H9 (cell line): ENCODE measurements around the gene AHI1. TPM values are rescaled to one million over a fixed set of nuclear protein-coding genes. Genes with fewer than 3 reads are reported as not detected.

ENCODE experiments used
- DNase-seq: peaks from one replicate; pipeline ENCODE4 v3.0.0-alpha.2; 2017
- H2AFZ ChIP-seq: one replicate; pipeline ENCODE4 v1.6.1; 2013; ENCODE audit warnings: mild to moderate bottlenecking, low read length, control low read depth, moderate library complexity
- H2AK5ac ChIP-seq: 2 replicates; pipeline ENCODE4 v1.6.1; 2013; ENCODE audit warnings: low read length, control low read depth, mixed read lengths; ENCODE audit not compliant: insufficient read length
- H2BK120ac ChIP-seq: one replicate; pipeline ENCODE4 v1.6.1; 2013; ENCODE audit warnings: low read depth, mild to moderate bottlenecking, low read length, control low read depth, inconsistent platforms; ENCODE audit not compliant: poor library complexity, severe bottlenecking
- H2BK12ac ChIP-seq: 2 replicates; pipeline ENCODE4 v1.6.1; 2013; ENCODE audit warnings: low read length, control low read depth, mixed read lengths, low read depth; ENCODE audit not compliant: insufficient read length
- H2BK15ac ChIP-seq: 2 replicates; pipeline ENCODE4 v1.6.1; 2013; ENCODE audit warnings: low read depth, low read length, control low read depth
- H2BK20ac ChIP-seq: one replicate; pipeline ENCODE4 v1.6.1; 2013; ENCODE audit warnings: low read depth, mild to moderate bottlenecking, low read length, control low read depth, inconsistent platforms; ENCODE audit not compliant: poor library complexity, severe bottlenecking
- H2BK5ac ChIP-seq: 2 replicates; pipeline ENCODE4 v1.6.1; 2013; ENCODE audit warnings: low read length, control low read depth, mixed read lengths; ENCODE audit not compliant: insufficient read length
- H3K14ac ChIP-seq: 2 replicates; pipeline ENCODE4 v1.6.1; 2013; ENCODE audit warnings: low read length, control low read depth; ENCODE audit not compliant: insufficient read depth
- H3K18ac ChIP-seq: 2 replicates; pipeline ENCODE4 v1.6.1; 2013; ENCODE audit warnings: low read depth, mild to moderate bottlenecking, mixed read lengths, low read length, control low read depth; ENCODE audit not compliant: insufficient read length
- H3K23ac ChIP-seq: 2 replicates; pipeline ENCODE4 v1.6.1; 2013; ENCODE audit warnings: low read length, control low read depth, mixed read lengths, low read depth; ENCODE audit not compliant: insufficient read length
- H3K23me2 ChIP-seq: 2 replicates; pipeline ENCODE4 v1.6.1; 2013; ENCODE audit warnings: low read depth, mild to moderate bottlenecking, mixed read lengths, low read length, control low read depth; ENCODE audit not compliant: insufficient read length, poor library complexity, severe bottlenecking
- H3K27ac ChIP-seq: 2 replicates; pipeline ENCODE4 v1.5.1; 2013; ENCODE audit warnings: low read length, control low read depth, mixed read lengths, low read depth; ENCODE audit not compliant: insufficient read length
- H3K27me3 ChIP-seq: 2 replicates; pipeline ENCODE4 v1.6.1; 2013; ENCODE audit warnings: low read length, control low read depth, inconsistent platforms; ENCODE audit not compliant: insufficient read depth
- H3K4ac ChIP-seq: 2 replicates; pipeline ENCODE4 v1.6.1; 2013; ENCODE audit warnings: low read depth, mild to moderate bottlenecking, control low read depth, inconsistent platforms, low read length, moderate library complexity
- H3K4me1 ChIP-seq: 2 replicates; pipeline ENCODE4 v1.6.1; 2013; ENCODE audit warnings: low read length, control low read depth, inconsistent platforms; ENCODE audit not compliant: insufficient read depth
- H3K4me2 ChIP-seq: 2 replicates; pipeline ENCODE4 v1.6.1; 2013; ENCODE audit warnings: low read length, control low read depth, mixed read lengths; ENCODE audit not compliant: insufficient read length, insufficient read depth
- H3K56ac ChIP-seq: 2 replicates; pipeline ENCODE4 v1.6.1; 2013; ENCODE audit warnings: low read depth, mild to moderate bottlenecking, mixed read lengths, low read length, control low read depth; ENCODE audit not compliant: insufficient read length
- H3K79me1 ChIP-seq: 2 replicates; pipeline ENCODE4 v1.6.1; 2013; ENCODE audit warnings: low read depth, mild to moderate bottlenecking, moderate library complexity, low read length, control low read depth, inconsistent platforms; ENCODE audit not compliant: insufficient read depth, poor library complexity, severe bottlenecking
- H3K79me2 ChIP-seq: 2 replicates; pipeline ENCODE4 v1.6.1; 2013; ENCODE audit warnings: low read length, control low read depth, inconsistent platforms; ENCODE audit not compliant: insufficient read depth
- H3K9ac ChIP-seq: 2 replicates; pipeline ENCODE4 v1.6.1; 2013; ENCODE audit warnings: low read length, control low read depth, mixed read lengths; ENCODE audit not compliant: insufficient read length; ENCODE audit errors: extremely low read depth
- H3K9me3 ChIP-seq: one replicate; pipeline ENCODE4 v1.6.1; 2013; ENCODE audit warnings: low read depth, low read length, inconsistent platforms; ENCODE audit not compliant: control insufficient read depth
- H3T11ph ChIP-seq: one replicate; pipeline ENCODE4 v1.6.1; 2013; ENCODE audit warnings: mild to moderate bottlenecking, low read length, control low read depth, inconsistent platforms
- H4K20me1 ChIP-seq: one replicate; pipeline ENCODE4 v1.6.1; 2013; ENCODE audit not compliant: control insufficient read depth, insufficient read length, insufficient read depth
- H4K5ac ChIP-seq: 2 replicates; pipeline ENCODE4 v1.6.1; 2013; ENCODE audit warnings: low read depth, mild to moderate bottlenecking, mixed read lengths, low read length, control low read depth; ENCODE audit not compliant: insufficient read length
- H4K8ac ChIP-seq: replicated peaks from 2 replicates; pipeline ENCODE4 v1.6.1; 2013; ENCODE audit warnings: low read length, control low read depth, mixed read lengths, low read depth; ENCODE audit not compliant: insufficient read length
- H4K91ac ChIP-seq: 2 replicates; pipeline ENCODE4 v1.6.1; 2013; ENCODE audit warnings: low read depth, mild to moderate bottlenecking, moderate library complexity, mixed read lengths, low read length, control low read depth; ENCODE audit not compliant: insufficient read length
- H3K27ac Mint-ChIP-seq, 3 experiments: 2 replicates in 2 of 3; 3 replicates in 1 of 3; pipeline ENCODE4 v1.8.0; 2020 to 2021; ENCODE audit warnings: mixed read lengths in 3 of 3, mild to moderate bottlenecking in 1 of 3, moderate library complexity in 1 of 3
- H3K27me3 Mint-ChIP-seq: 2 replicates; pipeline ENCODE4 v1.8.0; 2021; ENCODE audit warnings: low read depth, mild to moderate bottlenecking, moderate library complexity, mixed read lengths
- H3K36me3 Mint-ChIP-seq, 3 experiments: 2 replicates in 2 of 3; 3 replicates in 1 of 3; pipeline ENCODE4 v1.8.0; 2020 to 2021; ENCODE audit warnings: low read depth in 3 of 3, mixed read lengths in 3 of 3; ENCODE audit not compliant: insufficient read depth in 1 of 3
- H3K4me1 Mint-ChIP-seq, 2 experiments: 2 replicates each; pipeline ENCODE4 v1.8.0; 2020; ENCODE audit warnings: mixed read lengths in 2 of 2
- H3K4me3 Mint-ChIP-seq, 2 experiments: 2 replicates in 1 of 2; 3 replicates in 1 of 2; pipeline ENCODE4 v1.8.0; 2020 to 2021; ENCODE audit warnings: mild to moderate bottlenecking in 2 of 2, mixed read lengths in 2 of 2, moderate library complexity in 1 of 2
- H3K9me3 Mint-ChIP-seq, 2 experiments: 2 replicates in 1 of 2; 3 replicates in 1 of 2; pipeline ENCODE4 v1.8.0; 2020; ENCODE audit warnings: mild to moderate bottlenecking in 2 of 2, mixed read lengths in 2 of 2, moderate library complexity in 1 of 2
- CTCF ChIP-seq: fragments of 200-600 bp; sonication (generic); conservative IDR thresholded peaks from 3 replicates; pipeline ENCODE4 v1.8.0; 2021; ENCODE audit warnings: antibody characterized with exemption, mild to moderate bottlenecking
- total RNA-seq: library from RNA; stranded (reverse); gene quantifications from 2 replicates; pipeline ENCODE4 v1.2.1, GENCODE V29; 2021

AHI1 gene
- total RNA-seq, 1 experiment from 2014 or later: 9.9 TPM

GRCh38 chr6:135301304-135301703, 196.2 kb downstream of the AHI1 start:
- no peaks in the 10 kb centered on the region for H3K9me3 Mint-ChIP-seq

More at GRCh38 chr6:135301304-135301703, 196.2 kb downstream of the AHI1 start:
- Histone ChIP-seq H4K91ac (no peak overlapping the region), H3K18ac (no peak overlapping the region), H3K4ac (no peak overlapping the region), H3K56ac (no peak overlapping the region), H2BK120ac (no peak overlapping the region), H3K79me2 (no peaks in the 10 kb centered on the region), H3K27me3 (no peaks in the 10 kb centered on the region), H4K20me1 (no peaks in the 10 kb centered on the region), H2BK12ac (no peak overlapping the region), H2BK15ac (no peak overlapping the region), H3K79me1 (no peaks in the 10 kb centered on the region), H3T11ph (no peak overlapping the region), H2BK5ac (no peak overlapping the region), H3K4me2 (no peak overlapping the region), H2BK20ac (no peak overlapping the region), H4K5ac (no peak overlapping the region), H3K4me1 (no peaks in the 10 kb centered on the region), H3K9ac (no peak overlapping the region), H2AFZ (no peak overlapping the region), H3K23ac (no peak overlapping the region), H2AK5ac (no peak overlapping the region), H3K14ac (no peak overlapping the region), H4K8ac (no peak overlapping the region), H3K9me3 (no peaks in the 10 kb centered on the region), H3K27ac (no peak overlapping the region), H3K23me2 (no peaks in the 10 kb centered on the region)
- Mint-ChIP-seq H3K4me3 (no peak overlapping the region), H3K36me3 (no peaks in the 10 kb centered on the region; a peak in 1 of 7 replicates), H3K4me1 (peaks cover 4 to 6% of the 10 kb centered on the region in 2 experiments; a peak in 3 of 4 replicates), H3K27ac (0 out of 7 replicates have a peak overlapping the region, but pooled peaks of 1 of the 3 experiments have one; percentile 11), H3K27me3 (no peaks in the 10 kb centered on the region)
- TF ChIP-seq CTCF: no peak
- no peak for DNase-seq
